ENCODE measurements around the gene ENTPD3.

The ENTPD3 gene

DNA sequence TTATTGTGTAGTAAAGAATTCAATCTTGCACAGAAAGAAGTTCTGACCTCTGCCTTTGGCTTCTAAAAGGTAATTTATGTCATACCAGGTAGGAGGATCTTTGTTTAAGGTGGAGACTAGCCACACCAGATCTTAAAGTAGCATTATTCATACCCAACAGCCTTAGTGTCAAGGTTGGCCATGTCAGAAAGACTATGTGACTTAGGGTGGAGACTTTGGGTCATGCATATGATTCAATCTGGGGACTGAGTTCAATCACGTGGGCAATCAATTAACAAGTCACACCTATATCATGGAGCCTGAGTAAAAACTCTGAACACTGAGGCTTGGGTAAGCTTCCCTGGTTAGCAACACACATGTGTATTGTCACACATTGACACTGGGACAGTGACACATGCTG is 28.5 kb upstream of the ENTPD3 start:
- H3K4me3 ChIP-seq (ENCODE audit: low read depth, low read length) = no peak overlapping the region
- DNase-seq (ENCODE audit: low read depth) = no peak
- TF ChIP-seq, protein P1, sequence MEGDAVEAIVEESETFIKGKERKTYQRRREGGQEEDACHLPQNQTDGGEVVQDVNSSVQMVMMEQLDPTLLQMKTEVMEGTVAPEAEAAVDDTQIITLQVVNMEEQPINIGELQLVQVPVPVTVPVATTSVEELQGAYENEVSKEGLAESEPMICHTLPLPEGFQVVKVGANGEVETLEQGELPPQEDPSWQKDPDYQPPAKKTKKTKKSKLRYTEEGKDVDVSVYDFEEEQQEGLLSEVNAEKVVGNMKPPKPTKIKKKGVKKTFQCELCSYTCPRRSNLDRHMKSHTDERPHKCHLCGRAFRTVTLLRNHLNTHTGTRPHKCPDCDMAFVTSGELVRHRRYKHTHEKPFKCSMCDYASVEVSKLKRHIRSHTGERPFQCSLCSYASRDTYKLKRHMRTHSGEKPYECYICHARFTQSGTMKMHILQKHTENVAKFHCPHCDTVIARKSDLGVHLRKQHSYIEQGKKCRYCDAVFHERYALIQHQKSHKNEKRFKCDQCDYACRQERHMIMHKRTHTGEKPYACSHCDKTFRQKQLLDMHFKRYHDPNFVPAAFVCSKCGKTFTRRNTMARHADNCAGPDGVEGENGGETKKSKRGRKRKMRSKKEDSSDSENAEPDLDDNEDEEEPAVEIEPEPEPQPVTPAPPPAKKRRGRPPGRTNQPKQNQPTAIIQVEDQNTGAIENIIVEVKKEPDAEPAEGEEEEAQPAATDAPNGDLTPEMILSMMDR (IDR thresholded peaks at IDR 0.05; ENCODE audit: insufficient read depth, low read depth, low read length, missing control alignments) = no peak

DNA sequence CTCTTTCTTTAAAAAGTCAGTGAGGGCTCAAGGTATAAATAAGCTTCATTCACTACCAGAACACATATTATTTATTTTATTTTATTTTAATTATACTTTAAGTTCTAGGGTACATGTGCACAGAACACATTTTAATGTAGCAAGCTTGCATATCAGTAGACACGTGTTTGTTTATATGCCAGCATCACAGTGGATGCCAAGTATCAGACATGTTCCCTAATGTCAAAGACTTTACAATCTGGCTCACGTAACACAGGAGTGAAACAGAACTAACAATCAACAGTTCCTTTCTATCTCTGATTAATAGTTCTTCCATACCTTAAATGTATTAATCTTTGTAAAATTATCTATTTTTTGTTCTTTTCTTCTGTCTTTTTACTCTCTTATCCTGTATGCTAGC is 23.3 kb upstream of the ENTPD3 start:
- no peak for DNase-seq (ENCODE audit: low read depth)
- no peak overlapping the region for H3K4me3 ChIP-seq (ENCODE audit: low read depth, low read length)
- TF ChIP-seq, protein P1 (IDR thresholded peaks at IDR 0.05; ENCODE audit: insufficient read depth, low read depth, low read length, missing control alignments) = no peak

DNA sequence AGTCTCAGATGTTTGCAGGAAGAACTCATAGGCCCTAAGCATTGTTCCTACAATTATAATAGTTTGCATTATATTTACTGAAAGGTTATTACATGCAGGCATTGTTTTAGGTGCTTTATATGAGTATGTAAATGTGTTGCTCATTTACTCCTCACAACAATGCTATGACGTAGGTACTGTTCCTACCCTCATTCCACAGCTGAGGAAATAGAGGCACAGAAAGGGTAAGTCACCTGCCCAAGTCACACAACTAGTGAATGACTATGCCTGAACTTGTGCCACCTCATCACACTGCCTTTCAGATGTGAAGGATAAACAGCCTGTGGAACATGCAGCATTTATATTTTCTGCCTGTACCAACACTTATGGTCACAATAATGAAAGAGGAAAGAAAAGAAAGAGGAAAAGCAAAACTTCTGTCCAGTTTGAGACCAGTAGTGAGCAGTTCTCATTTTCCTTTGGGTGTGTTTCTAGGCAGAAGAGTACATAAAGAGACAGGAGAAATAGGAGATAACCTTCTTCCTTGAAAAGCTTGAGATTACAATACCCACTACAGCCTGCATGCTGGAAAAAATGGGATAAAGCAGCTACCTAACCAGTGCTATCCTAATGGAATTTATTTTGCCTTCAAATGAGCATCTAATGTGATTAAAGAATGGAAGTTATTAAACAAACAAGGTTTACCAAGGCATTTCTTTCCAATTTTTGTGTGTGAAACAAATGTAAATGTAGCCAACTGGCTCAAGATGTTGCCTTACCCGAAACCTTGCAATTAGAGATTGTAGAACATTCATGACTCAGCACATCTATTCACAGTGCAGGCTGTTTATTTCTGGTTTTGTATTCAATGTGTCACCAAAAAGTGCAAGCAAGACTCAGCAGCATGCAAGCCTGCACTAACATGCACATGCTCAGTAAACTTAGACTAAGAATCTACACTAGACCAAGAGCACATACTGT is 20.5 kb upstream of the ENTPD3 start:
- no peak overlapping the region for H3K4me3 ChIP-seq (ENCODE audit: low read depth, low read length)
- DNase-seq (ENCODE audit: low read depth) = no peak
- TF ChIP-seq, protein P1 (IDR thresholded peaks at IDR 0.05; ENCODE audit: insufficient read depth, low read depth, low read length, missing control alignments) = no peak

DNA sequence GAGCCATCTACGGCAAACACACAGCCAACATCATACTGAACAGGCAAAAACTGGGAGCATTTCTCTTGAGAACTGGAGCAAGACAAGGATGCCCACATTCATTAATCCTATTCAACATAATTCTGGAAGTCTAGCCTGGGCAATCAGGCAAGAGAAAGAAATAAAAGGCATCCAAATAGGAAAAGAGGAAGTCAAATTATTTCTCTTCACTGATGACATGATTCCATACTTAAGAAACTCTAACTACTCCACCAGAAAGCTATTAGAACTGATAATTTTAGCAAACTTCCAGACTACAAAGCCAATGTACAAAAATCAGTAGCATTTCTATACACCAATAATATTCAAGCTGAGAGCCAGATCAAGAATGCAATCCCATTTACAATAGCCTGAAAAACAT is 17.3 kb upstream of the ENTPD3 start:
- H3K4me3 ChIP-seq (ENCODE audit: low read depth, low read length) = no peak overlapping the region
- TF ChIP-seq, protein P1 (IDR thresholded peaks at IDR 0.05; ENCODE audit: insufficient read depth, low read depth, low read length, missing control alignments) = no peak
- DNase-seq (ENCODE audit: low read depth) = no peak

DNA sequence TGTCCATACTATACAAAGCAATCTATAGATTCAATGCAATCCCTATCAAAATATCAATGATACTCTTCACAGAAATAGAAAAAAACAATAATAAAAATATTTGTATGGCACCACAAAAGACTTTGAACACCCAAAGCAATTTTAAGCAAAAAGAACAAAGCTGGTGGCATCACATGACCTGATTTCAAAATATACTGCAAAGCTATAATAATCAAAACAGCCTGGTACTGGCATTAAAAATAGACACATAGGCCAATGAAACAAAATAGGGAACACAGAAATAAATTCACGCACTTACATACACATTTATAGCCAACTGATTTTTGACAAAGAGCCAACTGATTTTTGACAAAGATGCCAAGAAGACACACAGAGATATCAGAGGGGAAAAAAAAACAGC is 9.2 kb upstream of the ENTPD3 start:
- no peak for DNase-seq (ENCODE audit: low read depth)
- no peak overlapping the region for H3K4me3 ChIP-seq (ENCODE audit: low read depth, low read length)
- TF ChIP-seq, protein P1 (IDR thresholded peaks at IDR 0.05; ENCODE audit: insufficient read depth, low read depth, low read length, missing control alignments) = no peak

DNA sequence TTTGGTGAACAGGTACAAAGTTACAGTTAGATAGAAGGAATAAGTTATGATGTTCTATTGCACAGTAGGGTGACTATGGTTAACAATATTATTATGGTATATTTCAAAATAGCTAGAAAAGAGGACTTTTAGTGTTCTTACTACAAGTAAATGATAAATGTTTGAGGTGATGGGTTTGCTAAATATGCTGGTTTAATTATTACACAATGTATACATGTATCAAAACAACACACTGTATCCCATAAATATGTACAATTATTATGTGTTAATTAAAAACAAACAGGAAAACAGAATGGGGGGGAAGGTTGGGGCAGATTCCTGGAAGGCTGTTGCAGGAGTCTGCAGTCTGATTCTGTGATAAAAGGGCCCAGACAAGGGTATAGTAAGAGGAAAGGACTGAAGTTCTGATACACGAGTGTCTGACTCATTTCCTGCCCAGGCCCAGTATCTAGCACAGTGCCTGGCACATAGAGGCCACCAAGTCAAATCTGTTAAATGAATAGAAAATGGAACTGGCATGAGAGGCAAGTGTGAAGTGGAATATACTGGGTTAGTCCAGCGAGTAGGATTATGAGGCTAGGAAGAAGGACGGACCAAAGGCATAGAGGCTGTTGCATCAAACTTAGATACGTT is 7.2 kb upstream of the ENTPD3 start:
- no peak for DNase-seq (ENCODE audit: low read depth)
- TF ChIP-seq, protein P1 (IDR thresholded peaks at IDR 0.05; ENCODE audit: insufficient read depth, low read depth, low read length, missing control alignments) = no peak
- H3K4me3 ChIP-seq (ENCODE audit: low read depth, low read length) = no peak overlapping the region

All from GM12865 (cell line).